GM23248 (cell line): Measurements from ENCODE around the gene TMED7. TPM values are rescaled to one million over a fixed set of nuclear protein-coding genes. Genes with fewer than 3 reads are reported as not detected.

Experiments used
- DNase-seq: peaks from one replicate; pipeline ENCODE4 v3.0.0-alpha.2; 2015
- H2AFZ ChIP-seq: fragments of 200-600 bp; sonication (generic); 2 replicates; pipeline ENCODE4 v1.6.1; 2016; ENCODE audit warnings: antibody characterized with exemption
- H3F3A ChIP-seq: fragments of 200-600 bp; sonication (generic); 2 replicates; pipeline ENCODE4 v1.6.1; 2016; ENCODE audit warnings: mild to moderate bottlenecking, antibody characterized with exemption, mixed run types; ENCODE audit not compliant: insufficient read depth
- H3K27ac ChIP-seq: fragments of 200-600 bp; sonication (generic); 2 replicates; pipeline ENCODE4 v1.5.1; 2016; ENCODE audit warnings: mild to moderate bottlenecking
- H3K27me3 ChIP-seq: fragments of 200-600 bp; sonication (generic); replicated peaks from 2 replicates; pipeline ENCODE4 v1.6.1; 2016; ENCODE audit warnings: mild to moderate bottlenecking; ENCODE audit not compliant: insufficient read depth
- H3K36me3 ChIP-seq: fragments of 200-600 bp; sonication (generic); 2 replicates; pipeline ENCODE4 v1.6.1; 2016; ENCODE audit warnings: low read depth, mild to moderate bottlenecking
- H3K4me1 ChIP-seq: fragments of 200-600 bp; sonication (generic); 2 replicates; pipeline ENCODE4 v1.6.1; 2016; ENCODE audit warnings: mild to moderate bottlenecking; ENCODE audit not compliant: insufficient read depth
- H3K4me2 ChIP-seq: fragments of 200-600 bp; sonication (generic); one replicate; pipeline ENCODE4 v1.6.1; 2016; ENCODE audit warnings: mild to moderate bottlenecking; ENCODE audit not compliant: unreplicated experiment
- H3K4me3 ChIP-seq: fragments of 200-600 bp; sonication (generic); 2 replicates; pipeline ENCODE4 v1.5.1; 2016; ENCODE audit warnings: mild to moderate bottlenecking
- H3K79me2 ChIP-seq: fragments of 200-600 bp; sonication (generic); 2 replicates; pipeline ENCODE4 v1.6.1; 2016; ENCODE audit warnings: mild to moderate bottlenecking; ENCODE audit not compliant: insufficient read depth
- H3K9ac ChIP-seq: fragments of 200-600 bp; sonication (generic); 2 replicates; pipeline ENCODE4 v1.6.1; 2016; ENCODE audit warnings: mild to moderate bottlenecking
- H3K9me2 ChIP-seq: fragments of 200-600 bp; sonication (generic); 2 replicates; pipeline ENCODE4 v1.6.1; 2016; ENCODE audit warnings: mixed run types, mild to moderate bottlenecking, moderate library complexity; ENCODE audit not compliant: insufficient read depth
- H3K9me3 ChIP-seq: fragments of 200-600 bp; sonication (generic); one replicate; pipeline ENCODE4 v1.6.1; 2017; ENCODE audit warnings: low read depth
- H4K20me1 ChIP-seq: fragments of 200-600 bp; sonication (generic); 2 replicates; pipeline ENCODE4 v1.6.0; 2016; ENCODE audit not compliant: insufficient read depth
- EZH2 ChIP-seq: fragments of 200-600 bp; sonication (generic); IDR thresholded peaks from 2 replicates; pipeline ENCODE4 v1.6.1; 2018; ENCODE audit warnings: antibody characterized with exemption, mild to moderate bottlenecking; ENCODE audit not compliant: insufficient read depth, poor library complexity, severe bottlenecking
- EZH2phosphoT487 ChIP-seq: fragments of 200-600 bp; sonication (generic); IDR thresholded peaks from 2 replicates; pipeline ENCODE4 v1.6.1; 2018; ENCODE audit warnings: antibody characterized with exemption, moderate library complexity, mild to moderate bottlenecking, low read depth; ENCODE audit not compliant: insufficient read depth
- WGBS, 2 experiments: methylation state at CpG; one replicate each; pipeline ENCODE4 v1.1.6; 2015 to 2017; ENCODE audit warnings: low lambda C conversion rate in 2 of 2, low coverage in 1 of 2; ENCODE audit errors: missing lambda C conversion rate in 2 of 2; 5-methylcytosine and 5-hydroxymethylcytosine counted together
- in situ Hi-C: fragments of 300-500 bp; cut with MboI; formaldehyde crosslinking; loops from 2 replicates; pipeline ENCODE4 v1.15.0; 2020
- polyA plus RNA-seq: library from polyadenylated mRNA; unstranded; fragments of >200 nt; fragmentation: Nextera tagmentation; extraction: Ambion mirVana; gene quantifications from 2 replicates; pipeline ENCODE4 v1.2.1, GENCODE V29; 2016
- total RNA-seq: library from RNA; depleted of rRNA; stranded (reverse); fragments of >200 nt; shearing (Covaris generic); gene quantifications from 2 replicates; pipeline ENCODE4 v1.2.3, GENCODE V29; 2014

Gene TMED7
- total and polyA plus RNA-seq, 2 experiments from 2014 or later, result 97.7 to 163 TPM

DNA sequence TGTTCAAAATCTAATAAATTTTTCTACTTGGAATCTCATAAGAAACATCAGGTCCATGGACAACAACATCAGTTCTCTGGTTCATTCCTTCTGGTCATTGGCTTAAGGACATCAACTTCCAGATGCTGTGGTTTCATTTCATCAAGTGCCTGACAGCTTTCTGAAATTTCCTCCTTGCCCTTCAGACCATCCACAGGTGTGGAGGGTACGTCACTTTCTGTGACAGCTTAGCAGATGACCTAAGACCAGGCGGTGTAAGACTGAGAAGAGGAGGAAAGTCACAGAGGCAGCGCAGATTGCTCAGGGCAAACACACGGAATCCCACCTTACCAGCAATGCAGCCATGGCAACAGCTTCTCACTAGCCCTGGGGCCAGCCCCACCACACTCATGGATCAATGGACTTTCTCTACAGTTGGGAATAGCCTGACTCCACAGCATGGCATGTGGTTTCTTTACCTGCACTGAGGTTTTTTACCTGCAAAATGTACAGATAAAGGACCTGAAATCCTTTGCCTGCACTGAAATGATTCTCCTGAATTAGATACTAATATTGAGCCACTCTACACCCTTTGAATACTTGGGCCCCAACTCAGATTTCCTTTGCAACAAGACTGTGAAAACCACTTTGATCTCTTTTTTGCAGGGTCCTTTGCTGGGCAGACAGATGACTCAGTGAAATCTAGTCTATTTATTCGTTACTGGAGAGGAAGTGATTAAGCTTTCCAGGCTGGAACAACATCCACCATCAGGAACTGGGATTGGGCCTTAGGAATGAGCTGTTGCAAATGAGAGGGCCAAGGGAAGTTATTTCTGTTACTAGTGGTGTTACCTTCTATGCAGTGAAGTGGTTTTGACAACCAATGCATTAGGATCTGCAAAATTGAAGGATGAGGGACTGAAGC is 50.4 kb downstream of the TMED7 start:
- H3K27ac ChIP-seq, result no peak overlapping the region
- no peak overlapping the region for H3K4me3 ChIP-seq
- H4K20me1 ChIP-seq, result no peaks in the 10 kb centered on the region
- H3K9me2 ChIP-seq, result no peaks in the 10 kb centered on the region
- peaks cover 6% of the 10 kb centered on the region for H3K36me3 ChIP-seq
- peaks cover 19% of the 10 kb centered on the region for H3F3A ChIP-seq
- in situ Hi-C loops, result loop anchor here (25.0 kb wide), 1 partner anchor 488 kb away; no protein-coding TSS in a partner anchor
- no peak overlapping the region for H3K9ac ChIP-seq
- H2AFZ ChIP-seq, result no peak overlapping the region
- peaks cover 11% of the 10 kb centered on the region for H3K79me2 ChIP-seq
- 73 to 78% methylated on average over 5 of the region's 5 CpGs for WGBS, 2 experiments
- H3K4me1 ChIP-seq, result peaks cover 28% of the 10 kb centered on the region
- peak; percentile 71 for DNase-seq
- no peaks in the 10 kb centered on the region for H3K9me3 ChIP-seq
- no peak overlapping the region for H3K4me2 ChIP-seq
- TF ChIP-seq EZH2phosphoT487 (no peak), EZH2 (no peak)
- no peaks in the 10 kb centered on the region for H3K27me3 ChIP-seq

GRCh38 chr5:115573133-115573532 is 52.7 kb downstream of the TMED7 start:
- Histone ChIP-seq H3K4me1 (peaks cover 28% of the 10 kb centered on the region), H3K9me2 (no peaks in the 10 kb centered on the region), H4K20me1 (no peaks in the 10 kb centered on the region), H3K4me2 (no peak overlapping the region), H3K79me2 (no peaks in the 10 kb centered on the region), H3K9me3 (no peaks in the 10 kb centered on the region), H3K9ac (no peak overlapping the region), H2AFZ (no peak overlapping the region), H3K4me3 (no peak overlapping the region), H3F3A (peaks cover 19% of the 10 kb centered on the region), H3K27me3 (no peaks in the 10 kb centered on the region), H3K36me3 (no peaks in the 10 kb centered on the region; the same call in 1 of the 2 replicates), H3K27ac (no peak overlapping the region)
- in situ Hi-C loops, result no loop called here
- peak; percentile 55 for DNase-seq
- WGBS, 2 experiments, result 31 to 39% methylated on average over 2 of the region's 2 CpGs
- no peak for TF ChIP-seq EZH2

GRCh38 chr5:115571441-115571878 is 54.4 kb downstream of the TMED7 start:
- H3K9me2 ChIP-seq, result no peaks in the 10 kb centered on the region
- no peaks in the 10 kb centered on the region for H3K36me3 ChIP-seq
- 83 to 84% methylated on average over 5 of the region's 5 CpGs for WGBS, 2 experiments
- H3K4me3 ChIP-seq, result no peak overlapping the region
- no peaks in the 10 kb centered on the region for H3K79me2 ChIP-seq
- no peaks in the 10 kb centered on the region for H3K9me3 ChIP-seq
- H3K4me1 ChIP-seq, result peaks cover 26% of the 10 kb centered on the region
- no peak for DNase-seq
- H3K27ac ChIP-seq, result no peak overlapping the region
- H3F3A ChIP-seq, result peaks cover 14% of the 10 kb centered on the region
- no peak overlapping the region for H3K4me2 ChIP-seq
- in situ Hi-C loops, result no loop called here
- H3K9ac ChIP-seq, result no peak overlapping the region
- no peak overlapping the region for H2AFZ ChIP-seq
- TF ChIP-seq EZH2 (no peak), EZH2phosphoT487 (no peak)
- H4K20me1 ChIP-seq, result no peaks in the 10 kb centered on the region
- H3K27me3 ChIP-seq, result no peaks in the 10 kb centered on the region

DNA sequence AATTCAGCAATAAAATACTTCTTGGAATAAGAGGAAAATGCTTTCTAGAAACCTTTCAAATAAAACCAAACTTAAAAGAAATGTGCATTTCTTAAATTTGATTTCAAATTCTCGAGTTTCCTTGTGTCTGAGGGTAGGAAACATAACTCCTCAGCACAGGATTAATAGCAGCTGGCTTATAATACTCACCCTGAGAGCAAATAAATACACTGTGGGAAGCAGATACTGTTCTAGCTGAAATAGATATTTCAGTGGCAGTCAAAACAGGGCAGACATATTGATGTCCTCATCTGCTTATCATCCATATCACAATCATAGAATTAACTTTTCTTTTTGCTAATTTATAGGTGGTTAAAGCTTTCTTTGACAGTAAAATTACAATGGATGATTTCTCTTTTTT is 57.2 kb downstream of the TMED7 start:
- in situ Hi-C loops, result no loop called here
- no peak overlapping the region for H3K9ac ChIP-seq
- H2AFZ ChIP-seq, result no peak overlapping the region
- H3K4me1 ChIP-seq, result peaks cover 13% of the 10 kb centered on the region
- 57 to 75% methylated on average over 1 of the region's 1 CpG for WGBS, 2 experiments
- no peak overlapping the region for H3K4me2 ChIP-seq
- DNase-seq, result no peak
- H3K27me3 ChIP-seq, result no peaks in the 10 kb centered on the region
- 0 out of 2 replicates have a peak, but pooled peaks cover 7% of the 10 kb centered on the region for H3F3A ChIP-seq
- H4K20me1 ChIP-seq, result no peaks in the 10 kb centered on the region
- TF ChIP-seq EZH2phosphoT487 (no peak), EZH2 (no peak)
- H3K4me3 ChIP-seq, result no peak overlapping the region
- no peaks in the 10 kb centered on the region for H3K36me3 ChIP-seq
- H3K27ac ChIP-seq, result no peak overlapping the region
- no peaks in the 10 kb centered on the region for H3K9me2 ChIP-seq
- H3K79me2 ChIP-seq, result no peaks in the 10 kb centered on the region
- H3K9me3 ChIP-seq, result no peaks in the 10 kb centered on the region
